SU-DHL-6 (cell line): ENCODE results near the gene GNG5.

Experiments
- H2AFZ ChIP-seq: fragments of 200-600 bp; sonication (generic); 2 replicates; pipeline ENCODE4 v1.6.1; 2014; ENCODE audit warnings: low read depth, mild to moderate bottlenecking, moderate library complexity, mixed read lengths, antibody characterized with exemption, low read length; ENCODE audit not compliant: severe bottlenecking
- H3F3A ChIP-seq: fragments of 200-600 bp; shearing (Covaris generic); 2 replicates; pipeline ENCODE4 v1.6.0; 2016; ENCODE audit warnings: antibody characterized with exemption, mild to moderate bottlenecking; ENCODE audit not compliant: insufficient read depth
- H3K27ac ChIP-seq: fragments of 200-600 bp; sonication (generic); 2 replicates; pipeline ENCODE4 v1.5.1; 2016; ENCODE audit warnings: low read depth, mild to moderate bottlenecking, low read length, moderate library complexity, mixed read lengths
- H3K27me3 ChIP-seq: fragments of 200-600 bp; sonication (generic), shearing (Covaris generic); 2 replicates; pipeline ENCODE4 v1.6.0; 2014; ENCODE audit warnings: mild to moderate bottlenecking, low read length
- H3K36me3 ChIP-seq: fragments of 200-600 bp; sonication (generic); 2 replicates; pipeline ENCODE4 v1.6.1; 2014; ENCODE audit warnings: mild to moderate bottlenecking, low read length, mixed read lengths
- H3K4me2 ChIP-seq: fragments of 300-600, 200-600 bp; shearing (Covaris generic), sonication (generic); 2 replicates; pipeline ENCODE4 v1.6.0; 2014; ENCODE audit warnings: low read length, low read depth, mild to moderate bottlenecking; ENCODE audit not compliant: poor library complexity, severe bottlenecking
- H3K4me3 ChIP-seq: fragments of 200-600 bp; sonication (generic); 2 replicates; pipeline ENCODE4 v1.5.1; 2014; ENCODE audit warnings: antibody characterized with exemption, low read length, mild to moderate bottlenecking, mixed read lengths; ENCODE audit not compliant: insufficient read depth, poor library complexity, severe bottlenecking
- H3K79me2 ChIP-seq: fragments of 200-600 bp; sonication (generic); 2 replicates; pipeline ENCODE4 v1.6.1; 2014; ENCODE audit warnings: mild to moderate bottlenecking, low read length, moderate library complexity; ENCODE audit not compliant: insufficient read depth
- H3K9ac ChIP-seq: fragments of 200-600 bp; sonication (generic); 2 replicates; pipeline ENCODE4 v1.7.0; 2014; ENCODE audit warnings: mild to moderate bottlenecking, low read length
- H3K9me2 ChIP-seq: fragments of 200-600 bp; sonication (generic); replicated peaks from 2 replicates; pipeline ENCODE4 v1.6.1; 2014; ENCODE audit warnings: low read length; ENCODE audit not compliant: insufficient read depth
- H3K9me3 ChIP-seq: fragments of 200-600 bp; sonication (generic); 2 replicates; pipeline ENCODE4 v1.6.1; 2014; ENCODE audit warnings: low read length, mixed read lengths; ENCODE audit not compliant: insufficient read depth
- H4K20me1 ChIP-seq: fragments of 200-600 bp; sonication (generic); 2 replicates; pipeline ENCODE4 v1.6.1; 2014; ENCODE audit warnings: low read depth, mild to moderate bottlenecking, antibody characterized with exemption, low read length, moderate library complexity, mixed read lengths
- CTCF ChIP-seq: fragments of 200-600 bp; sonication (generic); IDR thresholded peaks from one replicate; pipeline ENCODE4 v1.5.1; 2017; ENCODE audit warnings: antibody characterized with exemption, mild to moderate bottlenecking, low read length, moderate library complexity; ENCODE audit not compliant: insufficient read depth, poor library complexity, severe bottlenecking
- EZH2phosphoT487 ChIP-seq: fragments of 200-600 bp; sonication (generic), shearing (Covaris generic); conservative IDR thresholded peaks from 2 replicates; pipeline ENCODE4 v1.6.1; 2018; ENCODE audit warnings: mild to moderate bottlenecking, antibody characterized with exemption, low read length, moderate library complexity, mixed read lengths

The GNG5 gene

GRCh38 chr1:84476225-84476624 lies 30.2 kb downstream of the GNG5 start:
- Histone ChIP-seq H3F3A (no peaks in the 10 kb centered on the region), H3K27me3 (no peaks in the 10 kb centered on the region)
- no peak for TF ChIP-seq CTCF
- no peak for TF ChIP-seq EZH2phosphoT487

DNA sequence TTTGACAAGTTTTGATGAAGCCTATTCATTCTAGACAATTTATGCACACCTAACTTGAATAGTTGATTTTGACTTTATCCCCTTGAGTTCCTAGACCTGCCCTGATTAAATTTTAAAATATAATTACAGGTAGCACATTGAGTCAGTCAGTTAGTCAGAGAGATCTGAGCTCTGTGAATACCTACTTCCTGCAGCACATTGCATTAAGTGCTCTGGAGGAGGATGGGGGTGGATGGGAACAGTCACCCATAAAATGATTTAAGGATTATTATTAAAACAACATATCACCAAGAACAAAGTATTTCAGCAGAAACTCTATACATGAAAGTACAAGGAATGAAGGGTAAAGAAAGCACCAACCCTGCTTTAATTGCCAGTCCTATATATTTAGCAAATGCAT lies 39.1 kb downstream of the GNG5 start:
- TF ChIP-seq EZH2phosphoT487 (no peak), CTCF (no peak)

More at GRCh38 chr1:84476225-84476624, 30.2 kb downstream of the GNG5 start:
- H3K4me2 ChIP-seq, result no peak overlapping the region
- peaks cover 3% of the 10 kb centered on the region for H3K36me3 ChIP-seq
- H4K20me1 ChIP-seq, result peaks cover 12% of the 10 kb centered on the region; the same call in 1 of the 2 replicates
- no peak overlapping the region for H3K27ac ChIP-seq
- H3K79me2 ChIP-seq, result peaks cover 25% of the 10 kb centered on the region
- no peak overlapping the region for H2AFZ ChIP-seq
- no peak overlapping the region for H3K9ac ChIP-seq
- H3K9me3 ChIP-seq, result peaks cover 7% of the 10 kb centered on the region; the same call in 1 of the 2 replicates
- H3K9me2 ChIP-seq, result no peaks in the 10 kb centered on the region
- no peak overlapping the region for H3K4me3 ChIP-seq

DNA sequence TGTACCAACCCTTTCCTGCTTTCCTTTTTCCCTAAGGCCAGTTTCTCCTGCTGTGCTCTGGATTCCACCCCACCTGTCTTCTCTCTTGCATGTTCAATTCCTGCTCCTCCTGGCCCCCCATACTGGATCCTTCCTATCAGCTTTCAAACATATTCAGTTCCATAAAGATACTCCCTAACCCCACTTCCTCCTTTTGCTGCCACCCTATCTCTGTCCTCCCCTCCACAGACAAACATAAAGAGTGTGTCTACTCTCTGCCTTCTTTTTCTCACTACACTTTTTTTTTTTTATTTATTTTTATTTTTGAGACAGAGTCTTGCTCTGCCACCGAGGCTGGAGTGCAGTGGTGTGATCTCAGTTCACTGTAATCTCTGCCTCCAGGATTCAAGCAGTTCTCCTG lies 44.3 kb downstream of the GNG5 start:
- H3K27ac ChIP-seq, result no peak overlapping the region
- no peaks in the 10 kb centered on the region for H3K79me2 ChIP-seq
- no peak overlapping the region for H3K4me2 ChIP-seq
- TF ChIP-seq EZH2phosphoT487 (no peak), CTCF (no peak)
- H3K4me3 ChIP-seq, result no peak overlapping the region
- no peak overlapping the region for H2AFZ ChIP-seq
- H3K9ac ChIP-seq, result no peak overlapping the region
- no peaks in the 10 kb centered on the region for H3K36me3 ChIP-seq
- no peaks in the 10 kb centered on the region for H3K27me3 ChIP-seq
- H4K20me1 ChIP-seq, result no peaks in the 10 kb centered on the region
- no peaks in the 10 kb centered on the region for H3K9me2 ChIP-seq
- H3K9me3 ChIP-seq, result no peaks in the 10 kb centered on the region
- no peaks in the 10 kb centered on the region for H3F3A ChIP-seq

More for the DNA sequence above, 39.1 kb downstream of the GNG5 start:
- Histone ChIP-seq H3K27me3 (no peaks in the 10 kb centered on the region), H3F3A (no peaks in the 10 kb centered on the region), H3K27ac (no peak overlapping the region), H3K9ac (no peak overlapping the region), H3K4me3 (no peak overlapping the region), H3K9me2 (no peaks in the 10 kb centered on the region), H3K4me2 (no peak overlapping the region), H3K9me3 (no peaks in the 10 kb centered on the region), H2AFZ (no peak overlapping the region), H3K79me2 (no peaks in the 10 kb centered on the region), H3K36me3 (no peaks in the 10 kb centered on the region), H4K20me1 (no peaks in the 10 kb centered on the region)
